ENCODE data around the gene FNIP1.

Gene FNIP1

DNA sequence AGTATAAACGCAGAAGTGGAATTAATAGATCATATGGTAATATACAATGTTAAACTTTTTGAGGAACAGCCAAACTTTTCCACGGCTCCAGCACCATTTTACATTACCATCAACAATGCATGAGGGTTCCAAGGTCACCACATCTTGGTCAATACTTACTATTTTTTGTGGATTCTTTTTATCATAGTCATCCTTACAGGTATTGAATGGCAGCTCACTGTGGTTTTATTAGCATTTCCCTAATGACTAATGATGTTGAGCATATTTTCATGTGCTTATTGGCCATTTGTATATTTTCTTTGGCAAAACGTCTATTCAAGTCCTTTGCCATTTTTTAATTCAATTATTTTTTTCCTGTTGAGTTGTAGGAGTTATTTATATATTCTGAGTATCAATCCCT is 147.7 kb downstream of the FNIP1 start:
- Histone ChIP-seq H2AFZ (ENCODE audit: low read length) (no peak overlapping the region), H3K79me2 (ENCODE audit: low read length) (peaks cover 3% of the 10 kb centered on the region; the same call in 1 of the 2 replicates), H3K9me3 (replicated peaks; ENCODE audit: insufficient read depth, low read length) (no peaks in the 10 kb centered on the region), H3F3A (ENCODE audit: insufficient read depth, low read length) (no peaks in the 10 kb centered on the region), H3K27me3 (replicated peaks; ENCODE audit: insufficient read depth, low read length) (no peaks in the 10 kb centered on the region), H3K9me2 (replicated peaks; ENCODE audit: insufficient read depth, low read length) (no peaks in the 10 kb centered on the region), H3K9ac (ENCODE audit: low read length) (no peak overlapping the region), H3K4me2 (ENCODE audit: low read depth, low read length) (no peak overlapping the region), H3K36me3 (replicated peaks; ENCODE audit: insufficient read depth, low read length) (no peaks in the 10 kb centered on the region), H3K4me1 (ENCODE audit: low read length) (peaks cover 4% of the 10 kb centered on the region; the same call in 1 of the 2 replicates), H3K27ac (ENCODE audit: low read length) (no peak overlapping the region), H4K20me1 (ENCODE audit: insufficient read depth, low read length) (no peaks in the 10 kb centered on the region), H3K4me3 (ENCODE audit: low read length) (no peak overlapping the region)
- TF ChIP-seq EZH2phosphoT487 (IDR thresholded peaks at IDR 0.05; ENCODE audit: low read length) (no peak), EZH2 (optimal IDR thresholded peaks at IDR 0.05; ENCODE audit: low read depth, low read length) (no peak)
- TF ChIP-seq, protein P1, sequence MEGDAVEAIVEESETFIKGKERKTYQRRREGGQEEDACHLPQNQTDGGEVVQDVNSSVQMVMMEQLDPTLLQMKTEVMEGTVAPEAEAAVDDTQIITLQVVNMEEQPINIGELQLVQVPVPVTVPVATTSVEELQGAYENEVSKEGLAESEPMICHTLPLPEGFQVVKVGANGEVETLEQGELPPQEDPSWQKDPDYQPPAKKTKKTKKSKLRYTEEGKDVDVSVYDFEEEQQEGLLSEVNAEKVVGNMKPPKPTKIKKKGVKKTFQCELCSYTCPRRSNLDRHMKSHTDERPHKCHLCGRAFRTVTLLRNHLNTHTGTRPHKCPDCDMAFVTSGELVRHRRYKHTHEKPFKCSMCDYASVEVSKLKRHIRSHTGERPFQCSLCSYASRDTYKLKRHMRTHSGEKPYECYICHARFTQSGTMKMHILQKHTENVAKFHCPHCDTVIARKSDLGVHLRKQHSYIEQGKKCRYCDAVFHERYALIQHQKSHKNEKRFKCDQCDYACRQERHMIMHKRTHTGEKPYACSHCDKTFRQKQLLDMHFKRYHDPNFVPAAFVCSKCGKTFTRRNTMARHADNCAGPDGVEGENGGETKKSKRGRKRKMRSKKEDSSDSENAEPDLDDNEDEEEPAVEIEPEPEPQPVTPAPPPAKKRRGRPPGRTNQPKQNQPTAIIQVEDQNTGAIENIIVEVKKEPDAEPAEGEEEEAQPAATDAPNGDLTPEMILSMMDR (IDR thresholded peaks at IDR 0.05; ENCODE audit: low read length): no peak
- DNase-seq: no peak

DNA sequence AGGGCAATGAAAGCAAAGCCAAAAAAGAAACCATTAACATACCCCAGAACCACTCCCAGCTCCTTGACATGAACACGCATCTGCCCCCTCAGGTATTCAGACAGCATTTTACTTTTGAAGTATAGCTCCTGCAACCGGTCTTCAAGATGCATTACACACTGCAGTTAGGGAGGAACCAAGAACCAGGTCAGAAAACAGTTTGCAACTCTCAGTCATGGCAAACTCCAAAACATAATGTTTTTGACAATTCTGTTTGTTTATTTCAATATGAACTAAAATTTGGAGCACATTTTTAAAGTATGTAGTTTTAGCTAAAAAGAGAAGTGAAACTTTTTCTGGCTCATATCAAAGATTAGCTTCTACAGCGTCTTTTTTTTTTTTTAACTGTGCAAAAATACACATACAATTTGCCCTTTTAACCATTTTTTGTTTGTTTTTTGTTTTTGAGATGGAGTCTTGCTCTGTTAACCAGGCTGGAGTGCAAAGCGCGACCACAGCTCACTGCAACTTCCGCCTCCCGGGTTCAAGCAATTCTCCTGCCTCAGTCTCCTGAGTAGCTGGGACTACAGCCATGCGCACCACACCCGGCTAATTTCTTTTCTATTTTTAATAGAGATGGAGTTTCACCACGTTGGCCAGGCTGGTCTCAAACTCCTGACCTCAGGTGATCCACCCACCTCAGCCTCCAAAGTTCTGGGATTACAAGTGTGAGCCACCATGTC is 149.6 kb downstream of the FNIP1 start:
- Histone ChIP-seq H3K9ac (ENCODE audit: low read length) (peak overlapping the region; percentile 11; the same call in 1 of the 2 replicates), H3K36me3 (replicated peaks; ENCODE audit: insufficient read depth, low read length) (no peaks in the 10 kb centered on the region; the same call in 1 of the 2 replicates), H3K4me3 (ENCODE audit: low read length) (no peak overlapping the region), H3F3A (ENCODE audit: insufficient read depth, low read length) (no peaks in the 10 kb centered on the region), H4K20me1 (ENCODE audit: insufficient read depth, low read length) (no peaks in the 10 kb centered on the region), H2AFZ (ENCODE audit: low read length) (no peak overlapping the region), H3K4me2 (ENCODE audit: low read depth, low read length) (peak overlapping the region; percentile 39; the same call in 1 of the 2 replicates), H3K9me2 (replicated peaks; ENCODE audit: insufficient read depth, low read length) (no peaks in the 10 kb centered on the region), H3K27me3 (replicated peaks; ENCODE audit: insufficient read depth, low read length) (no peaks in the 10 kb centered on the region), H3K27ac (ENCODE audit: low read length) (peak overlapping the region; percentile 46; the same call in 1 of the 2 replicates), H3K9me3 (replicated peaks; ENCODE audit: insufficient read depth, low read length) (no peaks in the 10 kb centered on the region), H3K79me2 (ENCODE audit: low read length) (no peaks in the 10 kb centered on the region), H3K4me1 (ENCODE audit: low read length) (peaks cover 4% of the 10 kb centered on the region; the same call in 1 of the 2 replicates)
- TF ChIP-seq EZH2phosphoT487 (IDR thresholded peaks at IDR 0.05; ENCODE audit: low read length) (no peak), EZH2 (optimal IDR thresholded peaks at IDR 0.05; ENCODE audit: low read depth, low read length) (no peak)
- TF ChIP-seq, protein P1 (IDR thresholded peaks at IDR 0.05; ENCODE audit: low read length): peak; percentile 27; the same call in 1 of the 2 replicates
- no peak for DNase-seq

DNA sequence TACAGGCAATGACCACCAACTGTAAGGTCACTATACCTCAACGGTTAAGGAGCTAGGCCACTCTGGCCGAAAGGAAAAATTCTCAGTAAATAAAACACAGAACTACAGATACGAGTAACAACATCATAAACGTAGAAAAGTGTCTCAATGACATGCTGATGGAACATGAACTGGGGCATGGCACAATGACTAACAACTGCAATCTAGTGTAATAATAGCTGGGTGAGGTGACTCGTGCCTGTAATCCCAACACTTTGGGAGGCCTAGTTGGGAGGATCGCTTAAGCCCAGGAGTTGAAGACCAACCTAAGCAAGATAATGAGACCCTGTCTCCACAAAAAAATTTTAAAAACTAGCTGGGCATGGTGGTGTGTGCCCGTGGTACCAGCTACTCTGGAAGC is 152.0 kb downstream of the FNIP1 start:
- Histone ChIP-seq H3K4me1 (ENCODE audit: low read length) (peaks cover 4% of the 10 kb centered on the region; the same call in 1 of the 2 replicates), H3K4me2 (ENCODE audit: low read depth, low read length) (no peak overlapping the region), H3K27ac (ENCODE audit: low read length) (no peak overlapping the region), H4K20me1 (ENCODE audit: insufficient read depth, low read length) (no peaks in the 10 kb centered on the region), H3F3A (ENCODE audit: insufficient read depth, low read length) (no peaks in the 10 kb centered on the region), H3K9me2 (replicated peaks; ENCODE audit: insufficient read depth, low read length) (no peaks in the 10 kb centered on the region), H3K36me3 (replicated peaks; ENCODE audit: insufficient read depth, low read length) (no peaks in the 10 kb centered on the region; the same call in 1 of the 2 replicates), H3K4me3 (ENCODE audit: low read length) (no peak overlapping the region), H3K27me3 (replicated peaks; ENCODE audit: insufficient read depth, low read length) (no peaks in the 10 kb centered on the region), H3K79me2 (ENCODE audit: low read length) (no peaks in the 10 kb centered on the region), H3K9me3 (replicated peaks; ENCODE audit: insufficient read depth, low read length) (no peaks in the 10 kb centered on the region), H2AFZ (ENCODE audit: low read length) (no peak overlapping the region), H3K9ac (ENCODE audit: low read length) (no peak overlapping the region)
- no peak for TF ChIP-seq EZH2phosphoT487 (IDR thresholded peaks at IDR 0.05; ENCODE audit: low read length)
- TF ChIP-seq, protein P1 (IDR thresholded peaks at IDR 0.05; ENCODE audit: low read length): no peak
- no peak for TF ChIP-seq EZH2 (optimal IDR thresholded peaks at IDR 0.05; ENCODE audit: low read depth, low read length)
- DNase-seq: no peak
